ENCODE data around the gene VWF.

Gene VWF

DNA sequence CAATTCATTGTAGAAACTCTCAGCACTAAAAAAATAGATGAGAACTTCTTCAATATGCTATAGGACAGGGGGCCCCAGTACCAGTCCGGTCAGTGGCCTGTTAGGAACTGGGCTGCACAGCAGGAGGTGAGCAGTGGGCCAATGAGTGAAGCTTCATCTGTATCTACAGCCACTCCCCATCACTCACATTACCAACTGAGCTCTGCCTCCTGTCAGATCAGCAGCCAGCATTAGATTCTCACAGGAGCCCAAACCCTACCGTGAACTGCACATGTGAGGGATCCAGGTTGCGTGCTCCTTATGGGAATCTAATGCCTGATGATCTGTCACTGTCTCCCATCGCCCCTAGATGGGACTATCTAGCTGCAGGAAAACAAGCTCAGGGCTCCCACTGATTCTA is 163.7 kb downstream of the VWF start:
- TF ChIP-seq, protein P1, sequence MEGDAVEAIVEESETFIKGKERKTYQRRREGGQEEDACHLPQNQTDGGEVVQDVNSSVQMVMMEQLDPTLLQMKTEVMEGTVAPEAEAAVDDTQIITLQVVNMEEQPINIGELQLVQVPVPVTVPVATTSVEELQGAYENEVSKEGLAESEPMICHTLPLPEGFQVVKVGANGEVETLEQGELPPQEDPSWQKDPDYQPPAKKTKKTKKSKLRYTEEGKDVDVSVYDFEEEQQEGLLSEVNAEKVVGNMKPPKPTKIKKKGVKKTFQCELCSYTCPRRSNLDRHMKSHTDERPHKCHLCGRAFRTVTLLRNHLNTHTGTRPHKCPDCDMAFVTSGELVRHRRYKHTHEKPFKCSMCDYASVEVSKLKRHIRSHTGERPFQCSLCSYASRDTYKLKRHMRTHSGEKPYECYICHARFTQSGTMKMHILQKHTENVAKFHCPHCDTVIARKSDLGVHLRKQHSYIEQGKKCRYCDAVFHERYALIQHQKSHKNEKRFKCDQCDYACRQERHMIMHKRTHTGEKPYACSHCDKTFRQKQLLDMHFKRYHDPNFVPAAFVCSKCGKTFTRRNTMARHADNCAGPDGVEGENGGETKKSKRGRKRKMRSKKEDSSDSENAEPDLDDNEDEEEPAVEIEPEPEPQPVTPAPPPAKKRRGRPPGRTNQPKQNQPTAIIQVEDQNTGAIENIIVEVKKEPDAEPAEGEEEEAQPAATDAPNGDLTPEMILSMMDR (IDR thresholded peaks at IDR 0.05; ENCODE audit: low read depth, low read length): no peak
- DNase-seq (ENCODE audit: low read depth in 2 of 2): no peak
- H3K4me3 ChIP-seq (replicated peaks in 1 of 2; ENCODE audit: low read depth in 2 of 2, low read length in 2 of 2): no peak overlapping the region

DNA sequence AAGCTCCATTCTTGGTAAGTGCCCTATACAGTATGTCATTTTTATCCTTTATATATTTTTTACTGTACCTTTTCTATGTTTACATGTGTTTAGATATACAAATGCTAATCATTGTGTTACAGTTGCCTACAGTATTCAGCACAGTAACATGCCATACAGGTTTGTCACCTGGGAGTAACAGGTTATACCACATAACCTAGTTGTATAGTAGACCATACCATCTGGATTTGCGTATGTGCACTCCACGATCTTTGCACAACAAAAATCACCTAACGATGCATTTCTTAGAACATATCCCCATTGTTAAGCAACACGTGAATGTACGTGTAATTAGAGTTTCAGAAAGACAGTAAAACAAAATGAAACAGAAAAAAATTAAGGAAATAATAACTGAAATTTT is 167.5 kb downstream of the VWF start:
- DNase-seq (ENCODE audit: low read depth in 2 of 2): no peak
- TF ChIP-seq, protein P1 (IDR thresholded peaks at IDR 0.05; ENCODE audit: low read depth, low read length): no peak
- H3K4me3 ChIP-seq (replicated peaks in 1 of 2; ENCODE audit: low read depth in 2 of 2, low read length in 2 of 2): no peak overlapping the region

DNA sequence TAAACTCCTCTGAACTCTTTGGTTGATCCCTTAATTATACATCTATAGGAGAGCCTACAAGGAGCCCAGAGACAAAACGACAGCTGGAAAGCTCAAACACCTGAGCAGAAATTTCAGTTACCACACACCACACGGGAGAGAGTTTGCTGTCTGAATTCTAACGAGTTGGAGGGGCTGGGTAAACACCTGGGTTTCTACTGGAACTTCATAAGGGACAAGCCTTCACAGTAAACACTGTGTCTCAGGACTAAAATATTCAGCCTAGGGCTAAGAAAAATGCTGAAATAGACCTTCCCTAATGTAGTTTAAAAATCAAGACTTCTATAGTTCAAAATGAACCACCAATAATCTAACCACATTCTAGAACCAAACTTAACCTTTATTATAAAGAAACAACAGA is 169.8 kb downstream of the VWF start:
- no peak for DNase-seq (ENCODE audit: low read depth in 2 of 2)
- TF ChIP-seq, protein P1 (IDR thresholded peaks at IDR 0.05; ENCODE audit: low read depth, low read length): no peak
- no peak overlapping the region for H3K4me3 ChIP-seq (replicated peaks in 1 of 2; ENCODE audit: low read depth in 2 of 2, low read length in 2 of 2)

DNA sequence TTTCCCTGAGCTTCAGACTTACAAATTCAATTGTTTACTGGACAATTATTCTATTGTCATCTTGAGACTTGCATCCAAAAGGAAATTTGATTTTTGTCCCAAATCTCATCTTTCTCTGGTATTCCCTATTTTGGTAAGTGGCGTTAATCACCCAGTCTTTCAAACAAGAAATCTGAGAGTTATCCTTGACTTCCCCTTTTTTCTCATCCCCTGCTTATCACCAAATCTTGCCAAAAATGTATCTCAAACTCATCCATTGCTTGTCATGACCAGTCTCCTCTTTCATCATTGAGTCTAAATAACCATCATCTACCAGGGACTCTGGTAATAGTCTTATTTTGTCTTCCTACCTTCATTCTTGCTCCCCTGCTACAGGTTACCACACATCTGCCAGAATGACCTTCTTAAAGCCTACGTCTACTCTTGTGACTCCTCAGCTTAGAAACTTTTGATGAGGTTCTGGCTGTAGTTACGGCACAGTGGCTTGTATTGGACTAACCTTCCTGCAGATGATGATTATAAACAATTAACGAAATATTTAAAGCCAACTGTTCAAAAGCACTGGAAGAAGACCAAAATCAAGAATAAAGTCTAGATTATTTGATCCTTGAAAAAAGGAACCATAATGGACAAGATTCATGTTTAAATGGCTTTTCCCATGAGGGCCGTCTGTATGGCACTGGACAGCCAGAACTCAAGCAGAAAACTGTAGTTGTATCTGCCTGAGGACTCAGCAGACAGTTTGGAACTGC is 170.5 kb downstream of the VWF start:
- no peak for DNase-seq (ENCODE audit: low read depth in 2 of 2)
- TF ChIP-seq, protein P1 (IDR thresholded peaks at IDR 0.05; ENCODE audit: low read depth, low read length): no peak
- H3K4me3 ChIP-seq (replicated peaks in 1 of 2; ENCODE audit: low read depth in 2 of 2, low read length in 2 of 2): no peak overlapping the region

- TF ChIP-seq, protein P1 (IDR thresholded peaks at IDR 0.05; ENCODE audit: low read depth, low read length): no peak
- H3K4me3 ChIP-seq (replicated peaks in 1 of 2; ENCODE audit: low read depth in 2 of 2, low read length in 2 of 2): no peak overlapping the region
- no peak for DNase-seq (ENCODE audit: low read depth in 2 of 2)
Measured at GRCh38 chr12:5952031-5952430, 172.4 kb downstream of the VWF start.

DNA sequence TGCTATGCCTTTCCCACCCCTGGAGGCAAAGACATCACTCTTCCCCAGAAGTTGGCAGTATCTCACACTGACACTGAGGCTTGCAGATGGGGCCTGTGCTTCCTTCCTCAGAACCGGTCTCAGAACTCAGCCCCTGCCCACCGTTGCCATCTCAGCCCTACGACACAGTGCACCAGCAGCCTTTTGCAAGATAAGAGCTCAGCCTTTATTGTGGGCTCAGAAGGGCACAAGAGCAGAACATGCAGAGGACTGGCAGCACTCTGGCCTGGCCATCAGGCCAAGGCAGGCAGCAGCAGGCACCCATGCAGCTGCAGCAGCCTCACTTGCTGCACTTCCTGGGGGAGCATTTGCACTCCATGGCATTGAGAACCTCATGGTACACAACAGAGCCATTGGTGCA is 175.8 kb downstream of the VWF start:
- TF ChIP-seq, protein P1 (IDR thresholded peaks at IDR 0.05; ENCODE audit: low read depth, low read length): no peak
- H3K4me3 ChIP-seq (replicated peaks in 1 of 2; ENCODE audit: low read depth in 2 of 2, low read length in 2 of 2): no peak overlapping the region
- no peak for DNase-seq (ENCODE audit: low read depth in 2 of 2)

DNA sequence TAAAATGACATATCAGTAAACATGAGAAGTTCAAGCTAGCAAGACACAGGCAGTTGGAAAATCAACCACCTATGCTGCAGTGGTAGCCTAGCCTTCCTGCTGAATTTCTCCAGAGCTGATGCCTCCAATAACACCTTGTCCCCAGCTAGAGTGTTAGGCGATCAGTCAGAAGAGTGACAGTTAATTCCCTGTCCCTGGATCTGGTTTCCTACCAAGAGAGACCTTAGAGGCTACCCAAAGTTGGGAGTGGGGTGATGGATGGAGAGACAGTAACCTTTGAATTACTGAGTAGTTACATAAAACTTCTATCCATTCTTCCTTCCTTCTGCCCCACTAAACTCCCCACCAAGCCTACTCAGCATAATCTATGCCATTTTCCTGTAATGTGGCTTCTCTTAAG is 177.5 kb downstream of the VWF start:
- TF ChIP-seq, protein P1 (IDR thresholded peaks at IDR 0.05; ENCODE audit: low read depth, low read length): no peak
- DNase-seq (ENCODE audit: low read depth in 2 of 2): no peak
- no peak overlapping the region for H3K4me3 ChIP-seq (replicated peaks in 1 of 2; ENCODE audit: low read depth in 2 of 2, low read length in 2 of 2)
